Panc1 (cell line): ENCODE data around the gene ZNF784. TPM values are rescaled to one million over a fixed set of nuclear protein-coding genes. Genes with fewer than 3 reads are reported as not detected.
A peak's percentile ranks its signal among the peaks of the same experiment; 100 is the strongest.

Source experiments
- ATAC-seq: fragments of 200-7000 bp; cut with Tn5 transposase; 2 replicates; pipeline ENCODE4 v1.9.1; 2020; ENCODE audit warnings: mild to moderate bottlenecking, moderate library complexity
- BruUV-seq: library from RNA; stranded (reverse); fragments of 400-500 nt; replicated peaks from 2 replicates; lab custom pipeline; 2021; lab: Mats Ljungman, UMichigan
- CTCF ChIA-PET: fragments of 300-600 bp; sonication (Branson Sonifier 250); formaldehyde crosslinking; loops from one replicate; lab custom pipeline; 2022; ENCODE audit warnings: antibody characterized with exemption; lab: Charles Lee
- POLR2A ChIA-PET: fragments of 300-600 bp; sonication (Branson Sonifier 250); formaldehyde crosslinking; loops from one replicate; lab custom pipeline; 2022; ENCODE audit warnings: antibody characterized with exemption; lab: Charles Lee
- DNase-seq: peaks from one replicate; pipeline ENCODE4 v3.0.0-alpha.2; 2010; ENCODE audit warnings: low read depth, low spot score
- H3K27ac ChIP-seq: 2 replicates; pipeline ENCODE4 v1.5.1; 2011; ENCODE audit warnings: mild to moderate bottlenecking, low read length, inconsistent platforms
- H3K27me3 ChIP-seq: fragments of 200-500 bp; sonication (Bioruptor generic); 2 replicates; pipeline ENCODE4 v1.6.0; 2014; ENCODE audit warnings: low read length, inconsistent platforms; ENCODE audit not compliant: control insufficient read depth, insufficient read depth
- H3K36me3 ChIP-seq: fragments of 200-500 bp; sonication (Bioruptor generic); 2 replicates; pipeline ENCODE4 v1.5.1; 2014; ENCODE audit warnings: inconsistent platforms, mild to moderate bottlenecking, low read length, moderate library complexity; ENCODE audit not compliant: control insufficient read depth, insufficient read depth
- H3K4me1 ChIP-seq: 2 replicates; pipeline ENCODE4 v1.5.1; 2011; ENCODE audit warnings: inconsistent platforms, mild to moderate bottlenecking, low read length, moderate library complexity; ENCODE audit not compliant: control insufficient read depth, insufficient read depth
- H3K4me3 ChIP-seq, 2 experiments: 2 replicates each; pipeline ENCODE4 v1.5.1; 2011 to 2012; ENCODE audit warnings: low read depth in 2 of 2, low read length in 2 of 2, mild to moderate bottlenecking in 2 of 2, inconsistent platforms in 1 of 2, moderate library complexity in 1 of 2
- H3K9me3 ChIP-seq: fragments of 200-500 bp; sonication (Bioruptor generic); 2 replicates; pipeline ENCODE4 v1.5.1; 2014; ENCODE audit warnings: low read depth, mild to moderate bottlenecking, inconsistent platforms, low read length, moderate library complexity; ENCODE audit not compliant: control insufficient read depth, insufficient read depth
- CTCF ChIP-seq: fragments of 450-650 bp; IDR thresholded peaks from 2 replicates; pipeline ENCODE4 v1.5.1; 2017; ENCODE audit warnings: mild to moderate bottlenecking
- POLR2AphosphoS5 ChIP-seq: IDR thresholded peaks from 2 replicates; pipeline ENCODE4 v1.6.1; 2012; ENCODE audit warnings: mild to moderate bottlenecking, low read depth, low read length, moderate library complexity
- REST ChIP-seq, 2 experiments: IDR thresholded peaks; 2 replicates each; pipeline ENCODE4 v1.6.1; 2011 to 2012; ENCODE audit warnings: low read depth in 2 of 2, control low read depth in 1 of 2, low read length in 1 of 2, mild to moderate bottlenecking in 1 of 2, moderate library complexity in 1 of 2; ENCODE audit not compliant: insufficient read depth in 1 of 2
- SIN3A ChIP-seq: IDR thresholded peaks from 2 replicates; pipeline ENCODE4 v1.6.1; 2012; ENCODE audit warnings: low read depth, mild to moderate bottlenecking, low read length, moderate library complexity, borderline replicate concordance; ENCODE audit not compliant: insufficient read depth
- TCF7L2 ChIP-seq: IDR thresholded peaks from 2 replicates; pipeline ENCODE4 v1.6.1; 2011; ENCODE audit warnings: mild to moderate bottlenecking, low read depth, low read length, inconsistent platforms
- in situ Hi-C: cut with HindIII; loops from 2 replicates; pipeline ENCODE4 v1.10.0; 2016; ENCODE audit warnings: low sequenced_read_pairs, low pct_unique_long_range_greater_than_20kb
- intact Hi-C: fragments of 100-400 bp; cut with micrococcal nuclease; formaldehyde crosslinking; loops from one replicate; pipeline ENCODE4 v1.10.0; 2022; ENCODE audit not compliant: unreplicated experiment
- total RNA-seq: library from RNA; stranded (reverse); gene quantifications from one replicate; pipeline ENCODE4 v1.2.1, GENCODE V29; 2021; ENCODE audit not compliant: unreplicated experiment

The ZNF784 gene
- total RNA-seq, 1 experiment from 2014 or later: 8.9 TPM

DNA sequence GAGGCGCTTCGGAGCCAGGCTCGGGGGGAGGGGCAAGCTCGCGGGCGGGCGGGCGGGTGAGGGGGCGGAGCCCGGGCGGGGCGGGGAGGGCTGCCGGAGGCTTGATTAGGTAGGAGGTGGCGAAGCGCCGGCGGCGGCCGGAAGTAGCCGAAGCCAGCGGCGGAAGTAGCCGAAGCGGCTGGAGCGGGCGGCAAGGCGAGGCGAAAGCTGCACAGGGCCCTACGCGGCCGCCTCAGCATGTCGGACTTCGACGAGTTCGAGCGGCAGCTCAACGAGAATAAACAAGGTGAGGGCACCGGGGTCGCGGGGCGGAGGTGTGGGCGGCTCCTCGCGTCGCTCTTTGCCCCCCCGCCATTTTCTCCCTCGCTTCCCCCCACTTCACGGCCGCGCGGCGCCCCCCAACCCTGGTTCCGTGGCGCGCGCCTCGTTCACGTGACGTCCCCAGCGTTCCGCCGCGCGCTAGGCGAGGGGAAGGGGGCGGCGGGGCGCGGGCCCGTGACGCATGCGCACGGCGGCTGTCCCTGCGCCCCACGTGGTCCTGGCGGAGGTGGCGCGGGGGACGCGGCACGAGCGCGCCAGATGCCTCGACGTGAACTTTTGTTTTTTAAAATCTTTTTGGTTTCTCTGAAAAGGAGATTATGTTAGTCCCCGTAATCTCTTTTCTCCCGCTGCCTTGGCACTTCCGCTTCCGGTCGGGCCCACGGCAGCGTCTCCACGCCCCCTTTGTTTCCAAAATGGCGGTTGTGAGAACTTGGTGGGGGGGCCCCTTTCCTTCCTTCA, 30.7 kb upstream of the ZNF784 start, which contains the start of gene U2AF2:
TSS of gene U2AF2 (plus strand) at position 168 of the 780 bp plus-strand sequence. CDS start at position 238, 70 bp downstream.
- no peak for DNase-seq
- Histone ChIP-seq H3K27me3 (no peaks in the 10 kb centered on the region), H3K36me3 (peaks cover 16% of the 10 kb centered on the region), H3K4me1 (peaks cover 28% of the 10 kb centered on the region), H3K27ac (peak within 1 kb of the TSS; percentile 99), H3K9me3 (no peaks in the 10 kb centered on the region), H3K4me3 (peak within 1 kb of the TSS; percentile 72 to 85)
- peak; percentile 75 for ATAC-seq
- intact Hi-C loops (no loop called here), in situ Hi-C loops (no loop called here)
- POLR2A ChIA-PET: interaction anchor here (0.6 to 1.2 kb wide), 6 partner anchors 12 to 483 kb away, joined by 4 to 7 read pairs (median 5); no protein-coding TSS in a partner anchor
- BruUV-seq: no TSS peak
- CTCF ChIA-PET: interaction anchor here (0.6 to 1.8 kb wide), 4 partner anchors 16 to 1544 kb away, joined by 3 to 5 read pairs (median 4); no protein-coding TSS in a partner anchor
- TF ChIP-seq POLR2AphosphoS5: peak; percentile 96
- peak; percentile 87; the same call in 1 of the 2 replicates for TF ChIP-seq SIN3A
- TF ChIP-seq TCF7L2: peak; percentile 50; the same call in 1 of the 2 replicates
- TF ChIP-seq CTCF: no peak
- TF ChIP-seq REST (IDR thresholded peaks at IDR 0.05; ENCODE audit: insufficient read depth in 1 of 2, low read depth in 2 of 2, low read length in 1 of 2): no peak

DNA sequence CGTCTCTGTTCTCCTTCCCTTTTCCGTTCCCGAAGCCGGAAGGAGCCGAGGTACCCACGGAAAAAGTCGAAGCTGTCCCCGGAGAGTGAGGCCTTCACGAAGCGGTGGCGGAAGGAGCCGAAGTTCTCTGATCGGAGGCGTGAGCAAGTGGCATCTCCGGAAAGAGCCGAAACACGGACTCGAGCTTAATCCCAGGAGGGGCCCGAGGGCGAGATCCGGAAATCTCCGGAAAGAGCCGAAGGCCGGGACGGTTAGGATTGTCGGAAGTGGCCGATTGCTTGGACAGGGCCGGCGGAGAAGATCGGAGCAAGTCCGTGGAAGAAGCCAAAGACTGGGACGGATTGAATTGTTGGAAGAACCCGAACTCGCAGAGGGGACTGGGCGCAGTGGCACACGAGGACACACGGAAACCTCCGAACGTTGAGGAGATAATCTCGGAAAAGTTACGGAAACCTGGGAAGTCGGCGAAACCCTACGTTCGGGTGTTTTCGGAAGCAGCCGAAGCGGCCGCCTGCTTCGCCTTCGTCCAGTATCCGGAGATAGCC, 30.0 kb upstream of the ZNF784 start:
- ChIA-PET POLR2A (interaction anchor here (0.6 to 1.2 kb wide), 6 partner anchors 13 to 484 kb away, joined by 4 to 7 read pairs (median 5); no protein-coding TSS in a partner anchor), CTCF (interaction anchor here (0.6 to 1.8 kb wide), 6 partner anchors 16 to 1543 kb away, joined by 3 to 9 read pairs (median 4); no protein-coding TSS in a partner anchor)
- TF ChIP-seq SIN3A (no peak; the same call in 1 of the 2 replicates), POLR2AphosphoS5 (no peak), CTCF (no peak), TCF7L2 (no peak), REST (IDR thresholded peaks at IDR 0.05; ENCODE audit: insufficient read depth in 1 of 2, low read depth in 2 of 2, low read length in 1 of 2) (no peak)
- ATAC-seq (peak; percentile 77), DNase-seq (peak; percentile 99)
- peak overlapping the region; percentile 72 to 82 for H3K4me3 ChIP-seq
- in situ Hi-C loops: no loop called here
- no peaks in the 10 kb centered on the region for H3K27me3 ChIP-seq
- H3K27ac ChIP-seq: peak overlapping the region; percentile 99
- H3K4me1 ChIP-seq: peaks cover 24% of the 10 kb centered on the region
- H3K36me3 ChIP-seq: peaks cover 16% of the 10 kb centered on the region
- intact Hi-C loops: no loop called here
- no TSS peak for BruUV-seq
- no peaks in the 10 kb centered on the region for H3K9me3 ChIP-seq
